HG03095 (cell line): ENCODE results near the gene CCDC18.
"Not testable (repeated sequence)": the region's sequence is repeated elsewhere in the genome, so short reads cannot be mapped to it uniquely, and the experiment has no call there.

ENCODE experiments used
- ATAC-seq: cut with Tn5 transposase; IDR thresholded peaks from one replicate; pipeline ENCODE4 v1.9.1; 2021; ENCODE audit warnings: moderate library complexity; ENCODE audit not compliant: unreplicated experiment

Gene CCDC18

DNA sequence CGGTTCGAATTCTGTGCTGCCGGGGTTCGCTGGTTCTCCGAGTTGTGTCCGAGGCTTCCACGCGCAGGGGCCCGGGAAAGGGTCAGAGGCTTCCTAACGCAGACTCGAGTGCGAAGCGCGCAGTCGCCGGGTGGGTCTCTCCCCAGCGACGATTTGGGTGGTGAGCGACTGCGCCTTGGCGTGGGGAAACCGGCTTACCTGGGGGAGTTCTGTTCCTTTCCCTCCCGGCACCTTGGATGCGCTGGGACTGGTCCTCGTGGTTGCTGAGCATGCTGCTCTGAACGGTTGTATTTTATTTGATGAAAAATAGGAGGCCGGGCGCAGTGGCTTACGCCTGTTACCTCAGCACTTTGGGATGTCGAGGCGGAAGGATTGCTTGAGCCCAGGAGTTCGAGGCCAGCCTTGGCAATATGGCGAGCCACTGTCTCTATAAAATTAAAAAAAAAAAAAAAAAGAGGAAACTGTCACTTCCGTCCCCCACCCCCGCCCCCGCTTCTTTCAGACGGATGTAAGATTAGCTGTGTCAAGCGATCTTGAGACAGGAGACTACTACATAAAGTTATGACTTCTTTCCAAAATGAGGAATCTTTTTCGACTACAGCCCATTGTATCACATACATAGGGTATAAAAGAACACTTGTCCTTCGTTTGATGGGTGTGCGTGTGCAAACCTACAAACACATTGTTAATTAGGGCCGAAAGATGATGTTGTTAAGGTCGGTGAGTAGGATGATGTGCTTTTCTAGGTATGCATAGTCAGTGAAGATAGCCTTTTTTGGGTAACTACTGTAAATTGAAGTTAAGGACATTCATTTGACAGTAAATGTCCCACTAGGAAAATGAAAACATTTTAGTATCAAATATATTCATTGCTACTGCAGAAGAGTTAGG lies at the start of gene CCDC18:
TSS of gene CCDC18 (plus strand) at position 2 of the 891 bp plus-strand sequence. CDS start 2,638 bp downstream, outside the sequence.
- ATAC-seq, result peak; percentile 4

- no peak for ATAC-seq
Observed at GRCh38 chr1:93132638-93133037, 47.9 kb upstream of the CCDC18 start.

- no peak for ATAC-seq
Observed at GRCh38 chr1:93136445-93136844, 44.1 kb upstream of the CCDC18 start.

DNA sequence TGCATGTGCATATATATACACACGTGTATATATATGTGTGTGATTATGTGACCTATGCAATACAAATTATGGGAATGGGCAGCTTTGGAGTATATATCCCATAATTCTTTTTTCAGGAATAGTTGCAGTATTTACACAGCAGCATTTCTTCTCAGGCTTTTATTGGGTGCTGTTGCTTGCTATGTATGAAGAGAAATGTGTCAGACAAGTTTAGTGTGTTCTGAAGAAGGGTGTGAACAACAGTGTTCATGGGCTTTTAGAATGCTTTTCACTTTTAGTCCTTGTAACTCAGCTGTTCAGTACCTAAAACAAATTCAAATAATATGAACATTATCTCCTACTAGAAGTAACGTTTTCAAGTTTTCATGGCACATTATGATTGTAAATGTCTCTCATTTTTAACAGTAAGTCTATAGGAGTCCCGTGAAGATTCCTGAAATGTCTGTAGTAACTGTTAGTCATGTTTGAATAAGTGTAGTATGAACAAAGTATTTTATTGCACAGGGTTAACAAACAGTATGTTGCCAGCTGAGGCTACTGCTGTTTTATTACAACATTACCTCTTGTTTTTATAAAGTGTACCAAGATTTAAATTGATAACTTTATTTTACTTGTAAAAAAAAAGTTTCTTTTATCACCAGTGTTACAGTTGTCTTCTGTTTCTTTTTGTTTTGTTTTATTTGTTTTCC lies 42.8 kb upstream of the CCDC18 start:
- no peak for ATAC-seq

GRCh38 chr1:93140106-93140505 lies 40.4 kb upstream of the CCDC18 start:
- no peak for ATAC-seq

DNA sequence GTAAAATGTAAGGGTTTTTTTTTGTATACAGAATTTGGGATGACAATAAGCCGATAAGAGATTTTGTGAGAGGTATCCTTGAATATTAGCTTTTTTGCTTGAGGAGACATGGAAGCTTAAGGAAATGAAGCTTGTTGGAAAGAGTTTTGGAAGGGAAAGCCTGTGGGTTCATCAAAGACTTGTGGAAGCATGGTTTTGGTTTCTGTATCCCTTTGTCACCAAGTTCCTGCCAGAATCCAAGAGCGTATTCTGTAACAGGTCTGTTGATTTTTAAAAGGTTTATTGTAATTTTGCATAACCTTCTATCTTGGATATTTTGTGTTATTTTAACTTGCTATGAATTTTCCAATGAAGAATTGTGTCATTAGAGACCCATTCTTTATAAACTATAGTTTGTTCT lies 38.4 kb upstream of the CCDC18 start:
- ATAC-seq, result no peak

- ATAC-seq, result no peak
Observed at GRCh38 chr1:93143136-93143535, 37.4 kb upstream of the CCDC18 start.

GRCh38 chr1:93143769-93144168 lies 36.8 kb upstream of the CCDC18 start:
- no peak for ATAC-seq

DNA sequence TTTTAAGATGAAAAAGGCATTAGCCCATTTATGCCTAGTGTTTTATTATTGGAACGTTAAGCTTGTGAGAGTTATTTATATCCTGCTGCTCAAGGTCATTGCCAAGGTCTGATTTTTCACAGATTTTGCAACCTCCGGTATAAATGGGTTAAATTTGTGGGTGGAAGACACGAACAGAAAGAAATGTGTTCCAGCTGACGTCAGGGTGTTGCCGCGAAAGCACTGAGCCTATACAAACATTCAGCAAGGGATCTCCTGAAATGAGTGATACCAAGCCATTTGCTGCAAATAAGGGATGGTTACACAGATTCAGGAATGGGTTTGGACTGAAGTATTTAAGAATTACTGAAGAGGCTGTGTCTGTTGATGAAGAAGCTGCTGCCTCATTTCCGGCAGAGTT lies 32.5 kb upstream of the CCDC18 start:
- no peak for ATAC-seq

DNA sequence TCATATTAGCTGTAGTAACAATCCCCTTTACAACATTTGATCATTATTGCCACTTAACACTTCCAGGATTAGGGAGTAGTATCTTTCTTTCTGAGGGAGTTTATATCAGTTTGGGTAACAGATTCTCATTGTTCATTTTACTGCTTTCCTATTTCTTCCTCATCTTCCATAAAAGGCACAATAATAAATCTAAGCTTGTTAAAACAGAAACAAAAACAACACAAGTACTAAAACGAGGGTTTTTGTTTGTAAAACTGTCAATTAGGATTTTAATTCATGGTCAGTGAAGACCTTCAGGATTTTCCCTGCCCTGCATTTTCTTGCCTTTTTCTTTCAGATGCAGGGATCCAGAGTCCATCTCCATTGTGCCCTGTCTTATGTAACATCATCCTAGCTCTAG lies 29.8 kb upstream of the CCDC18 start:
- ATAC-seq, result no peak

DNA sequence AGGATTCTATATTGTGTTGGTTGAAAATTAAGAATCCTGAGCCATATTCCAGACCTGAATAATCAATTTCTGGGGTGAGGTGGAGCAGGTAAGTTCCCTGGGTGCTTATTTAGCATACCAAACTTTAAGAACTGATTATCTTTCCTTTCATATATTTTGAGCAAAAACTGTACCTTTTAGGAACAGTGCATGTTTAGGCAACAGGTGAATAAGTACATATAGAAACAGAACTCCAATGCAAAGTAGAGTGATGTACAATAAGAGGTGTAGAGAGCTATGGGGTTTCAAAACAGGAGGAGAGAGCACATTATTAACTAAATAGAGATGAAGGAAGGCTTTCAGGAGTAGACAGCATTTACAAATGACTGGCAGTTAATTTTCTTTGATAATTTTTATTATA lies 29.1 kb upstream of the CCDC18 start:
- ATAC-seq, result no peak

DNA sequence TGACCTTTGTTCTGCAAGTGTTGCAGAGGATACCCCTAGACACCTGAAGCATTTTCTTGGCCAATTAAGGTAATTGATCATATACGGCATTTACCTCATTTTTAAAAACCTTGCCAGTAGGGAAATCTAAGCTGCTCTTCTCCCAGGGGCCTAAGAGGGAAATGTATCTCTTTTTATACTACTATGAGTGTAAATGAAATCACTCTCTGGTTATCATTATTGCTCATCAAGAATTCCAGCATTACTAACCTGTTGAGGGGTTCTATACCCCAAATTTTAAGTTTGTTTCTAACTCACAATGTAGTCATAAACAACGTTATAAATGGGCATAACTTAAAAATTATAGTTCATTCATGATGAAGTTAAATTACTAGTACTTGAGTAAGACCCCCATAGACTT lies 27.7 kb upstream of the CCDC18 start:
- ATAC-seq, result no peak

- no peak for ATAC-seq
Observed at GRCh38 chr1:93154898-93155297, 25.6 kb upstream of the CCDC18 start.

DNA sequence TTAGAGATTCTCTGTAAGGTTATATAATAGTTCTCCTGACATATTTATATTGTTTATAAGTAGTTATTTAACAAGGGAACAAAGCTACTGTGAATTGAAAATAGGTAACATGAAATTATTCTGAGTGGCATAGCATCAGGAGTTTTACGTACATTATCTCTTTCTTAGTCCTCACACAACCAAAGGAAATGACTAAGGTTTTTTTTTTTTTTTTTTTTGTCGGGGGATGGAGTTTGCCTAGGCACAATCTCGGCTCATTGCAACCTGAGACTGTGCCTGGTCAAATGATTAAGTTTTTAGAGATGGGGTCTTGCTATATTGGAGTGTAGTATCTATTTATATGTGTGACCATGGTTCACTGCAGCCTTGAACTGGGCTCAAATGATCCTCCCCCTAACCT lies 25.2 kb upstream of the CCDC18 start:
- ATAC-seq, result no peak

DNA sequence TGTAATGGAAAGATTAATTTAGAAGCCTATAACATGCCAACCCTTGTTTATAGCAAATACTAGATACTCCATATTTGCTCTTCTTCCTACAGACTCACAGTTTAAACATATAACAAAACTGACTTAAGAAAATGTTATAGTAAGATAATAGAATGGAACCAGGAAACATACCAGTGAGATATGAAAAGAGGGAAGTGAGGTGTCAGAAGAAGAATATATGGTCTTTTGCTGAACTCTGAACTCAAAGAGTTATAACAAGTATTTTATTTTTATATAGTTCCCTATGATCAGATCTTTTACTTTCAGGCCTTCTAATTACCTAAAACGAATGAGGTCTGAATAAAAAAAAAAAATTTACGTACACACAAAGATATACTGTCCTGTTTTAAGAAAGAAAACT lies 21.2 kb upstream of the CCDC18 start:
- ATAC-seq, result no peak

- not testable (repeated sequence) for ATAC-seq
Observed at GRCh38 chr1:93163314-93163713, 17.2 kb upstream of the CCDC18 start.

- no peak for ATAC-seq
Observed at GRCh38 chr1:93164816-93165215, 15.7 kb upstream of the CCDC18 start.

- not testable (repeated sequence) for ATAC-seq
Observed at GRCh38 chr1:93165895-93166294, 14.6 kb upstream of the CCDC18 start.

- no peak for ATAC-seq
Observed at GRCh38 chr1:93167006-93167405, 13.5 kb upstream of the CCDC18 start.

- not testable (repeated sequence) for ATAC-seq
Observed at GRCh38 chr1:93170141-93170678, 10.3 kb upstream of the CCDC18 start.

- no peak for ATAC-seq
Observed at GRCh38 chr1:93171549-93172034, 8.9 kb upstream of the CCDC18 start.

GRCh38 chr1:93172778-93173177 lies 7.7 kb upstream of the CCDC18 start:
- ATAC-seq, result no peak
